Measurements from ENCODE around the gene HS3ST5. TPM values are rescaled to one million over a fixed set of nuclear protein-coding genes. Genes with fewer than 3 reads are reported as not detected.

Gene HS3ST5
- total RNA-seq, 2 donors from 2014 or later, result 0.05 to 0.16 TPM

DNA sequence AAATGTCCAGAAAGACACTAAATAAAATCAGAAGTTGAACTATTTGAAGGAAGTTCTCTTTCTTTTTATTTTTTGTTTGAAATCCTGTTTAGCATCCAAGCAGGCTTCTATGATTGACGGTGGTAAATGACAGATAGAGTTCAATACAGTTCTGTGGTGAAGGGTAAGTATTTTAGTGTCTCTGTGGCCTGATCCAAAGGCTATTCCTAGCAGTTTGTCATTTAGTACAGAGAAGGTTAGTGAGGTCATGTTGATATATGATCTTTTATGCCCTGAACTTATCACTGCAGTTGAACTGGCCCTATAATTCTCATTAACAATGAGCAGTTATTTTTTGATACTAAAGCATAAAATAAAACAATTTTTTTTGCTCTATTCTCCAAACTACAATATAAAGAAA, 227.2 kb downstream of the HS3ST5 start:
- no peak overlapping the region for H3K27ac ChIP-seq
- H3K4me3 ChIP-seq, result no peak overlapping the region
- TF ChIP-seq, protein P1, sequence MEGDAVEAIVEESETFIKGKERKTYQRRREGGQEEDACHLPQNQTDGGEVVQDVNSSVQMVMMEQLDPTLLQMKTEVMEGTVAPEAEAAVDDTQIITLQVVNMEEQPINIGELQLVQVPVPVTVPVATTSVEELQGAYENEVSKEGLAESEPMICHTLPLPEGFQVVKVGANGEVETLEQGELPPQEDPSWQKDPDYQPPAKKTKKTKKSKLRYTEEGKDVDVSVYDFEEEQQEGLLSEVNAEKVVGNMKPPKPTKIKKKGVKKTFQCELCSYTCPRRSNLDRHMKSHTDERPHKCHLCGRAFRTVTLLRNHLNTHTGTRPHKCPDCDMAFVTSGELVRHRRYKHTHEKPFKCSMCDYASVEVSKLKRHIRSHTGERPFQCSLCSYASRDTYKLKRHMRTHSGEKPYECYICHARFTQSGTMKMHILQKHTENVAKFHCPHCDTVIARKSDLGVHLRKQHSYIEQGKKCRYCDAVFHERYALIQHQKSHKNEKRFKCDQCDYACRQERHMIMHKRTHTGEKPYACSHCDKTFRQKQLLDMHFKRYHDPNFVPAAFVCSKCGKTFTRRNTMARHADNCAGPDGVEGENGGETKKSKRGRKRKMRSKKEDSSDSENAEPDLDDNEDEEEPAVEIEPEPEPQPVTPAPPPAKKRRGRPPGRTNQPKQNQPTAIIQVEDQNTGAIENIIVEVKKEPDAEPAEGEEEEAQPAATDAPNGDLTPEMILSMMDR (IDR thresholded peaks at IDR 0.05), result no peak
- no peak for DNase-seq
- H3K36me3 ChIP-seq, result no peaks in the 10 kb centered on the region
- no peaks in the 10 kb centered on the region for H3K27me3 ChIP-seq
- intact Hi-C loops (cut with DNase I), result no loop called here
- no peak overlapping the region for H3K9ac ChIP-seq (ENCODE audit: low read depth in 2 of 2, low read length in 2 of 2)
- H3K9me3 ChIP-seq, result no peaks in the 10 kb centered on the region
- H3K4me1 ChIP-seq, result no peaks in the 10 kb centered on the region

DNA sequence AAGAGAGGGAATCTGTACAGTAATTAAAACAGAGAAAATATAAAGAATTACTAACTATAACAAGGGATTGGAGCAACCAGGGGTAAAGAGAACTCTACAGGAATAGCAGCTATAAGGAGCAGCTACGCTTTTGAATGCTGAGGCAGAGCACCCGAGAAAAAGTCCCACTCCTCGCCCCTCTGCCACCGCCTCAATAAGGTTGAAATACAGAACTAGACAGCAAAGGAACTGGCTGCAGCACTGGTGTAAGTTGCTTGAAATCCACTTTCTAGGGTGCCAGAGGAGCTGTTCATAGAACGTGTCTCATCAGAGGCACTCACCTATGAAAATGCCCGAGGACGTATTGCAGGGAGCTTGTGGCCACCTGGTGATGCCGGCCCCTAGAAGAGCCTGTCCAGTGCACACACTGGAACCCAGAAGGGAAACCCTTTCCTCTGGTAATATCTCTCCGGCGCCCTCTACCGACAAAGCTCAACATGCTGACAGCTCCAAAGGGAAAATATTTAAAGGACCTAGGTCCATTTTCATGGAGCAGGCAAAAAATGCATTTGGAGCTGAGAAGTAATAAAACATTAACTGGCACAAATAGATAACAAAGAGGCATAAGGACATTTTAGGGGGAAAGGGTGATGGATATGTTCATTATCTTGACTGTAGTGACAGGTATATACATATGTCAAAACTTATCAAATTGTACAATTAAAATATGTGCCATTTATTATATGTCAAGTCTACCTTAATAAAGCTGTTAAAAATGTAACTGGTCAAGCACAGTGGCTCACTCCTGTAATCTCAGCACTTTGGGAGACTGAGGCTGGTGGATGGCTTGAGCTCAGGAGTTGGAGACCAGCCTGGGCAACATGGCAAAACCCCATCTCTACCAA, 234.5 kb downstream of the HS3ST5 start:
- intact Hi-C loops (cut with DNase I), result loop anchor here (5.0 kb wide), 1 partner anchor 111 kb away; no protein-coding TSS in a partner anchor
- Histone ChIP-seq H3K27me3 (no peaks in the 10 kb centered on the region), H3K4me3 (no peak overlapping the region), H3K36me3 (no peaks in the 10 kb centered on the region), H3K9ac (ENCODE audit: low read depth in 2 of 2, low read length in 2 of 2) (no peak overlapping the region), H3K4me1 (no peaks in the 10 kb centered on the region), H3K27ac (no peak overlapping the region), H3K9me3 (no peaks in the 10 kb centered on the region)
- TF ChIP-seq, protein P1 (IDR thresholded peaks at IDR 0.05), result peak; percentile 37
- peak; percentile 75 for DNase-seq

DNA sequence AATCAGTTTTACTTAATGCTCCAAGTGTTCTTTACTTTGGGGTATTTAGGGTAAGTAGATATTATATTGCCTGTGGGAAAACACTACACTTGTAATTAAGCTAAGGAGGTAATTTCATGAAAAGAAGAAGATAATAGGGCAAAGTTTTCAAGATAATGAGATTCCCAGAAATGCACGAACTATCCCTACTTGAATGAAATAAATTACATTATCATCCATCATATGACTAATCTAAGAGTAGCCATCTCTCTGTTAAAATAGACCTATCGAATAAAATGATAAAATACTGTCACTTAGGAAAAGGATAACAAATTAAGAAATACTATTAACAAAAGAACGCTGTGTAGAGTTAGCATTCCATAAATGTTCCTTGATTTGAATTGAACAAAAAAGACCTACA, 236.8 kb downstream of the HS3ST5 start:
- TF ChIP-seq, protein P1 (IDR thresholded peaks at IDR 0.05), result no peak
- intact Hi-C loops (cut with DNase I), result loop anchor here (5.0 kb wide), 1 partner anchor 109 kb away; no protein-coding TSS in a partner anchor

DNA sequence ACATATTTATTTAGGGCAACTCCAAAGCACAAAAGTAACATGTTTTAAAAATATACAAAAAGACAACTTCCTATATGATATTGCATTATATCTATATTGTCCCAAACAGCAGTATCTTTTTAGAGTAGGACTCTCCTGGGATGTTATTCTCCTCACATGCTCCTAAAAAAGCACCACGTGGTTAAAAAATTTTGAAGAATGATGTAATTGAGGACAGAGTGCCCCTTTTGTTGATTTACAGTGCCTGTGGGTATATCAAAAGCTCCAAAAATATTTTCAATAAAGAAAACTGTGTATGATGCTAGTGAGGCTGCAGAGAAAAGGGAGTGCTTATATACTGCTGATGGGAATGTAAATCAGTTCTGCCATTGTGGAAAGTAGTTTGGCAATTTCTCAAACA, 241.6 kb downstream of the HS3ST5 start:
- Histone ChIP-seq H3K9ac (ENCODE audit: low read depth in 2 of 2, low read length in 2 of 2) (no peak overlapping the region), H3K4me1 (no peaks in the 10 kb centered on the region), H3K27me3 (no peaks in the 10 kb centered on the region), H3K9me3 (no peaks in the 10 kb centered on the region), H3K27ac (no peak overlapping the region), H3K36me3 (no peaks in the 10 kb centered on the region), H3K4me3 (no peak overlapping the region)
- intact Hi-C loops (cut with DNase I), result no loop called here
- TF ChIP-seq, protein P1 (IDR thresholded peaks at IDR 0.05), result no peak
- DNase-seq, result no peak

More for the DNA sequence above, 236.8 kb downstream of the HS3ST5 start:
- H3K4me1 ChIP-seq, result no peaks in the 10 kb centered on the region
- H3K4me3 ChIP-seq, result no peak overlapping the region
- no peak overlapping the region for H3K27ac ChIP-seq
- H3K27me3 ChIP-seq, result no peaks in the 10 kb centered on the region
- H3K36me3 ChIP-seq, result no peaks in the 10 kb centered on the region
- no peak for DNase-seq
- no peak overlapping the region for H3K9ac ChIP-seq (ENCODE audit: low read depth in 2 of 2, low read length in 2 of 2)
- no peaks in the 10 kb centered on the region for H3K9me3 ChIP-seq

DNA sequence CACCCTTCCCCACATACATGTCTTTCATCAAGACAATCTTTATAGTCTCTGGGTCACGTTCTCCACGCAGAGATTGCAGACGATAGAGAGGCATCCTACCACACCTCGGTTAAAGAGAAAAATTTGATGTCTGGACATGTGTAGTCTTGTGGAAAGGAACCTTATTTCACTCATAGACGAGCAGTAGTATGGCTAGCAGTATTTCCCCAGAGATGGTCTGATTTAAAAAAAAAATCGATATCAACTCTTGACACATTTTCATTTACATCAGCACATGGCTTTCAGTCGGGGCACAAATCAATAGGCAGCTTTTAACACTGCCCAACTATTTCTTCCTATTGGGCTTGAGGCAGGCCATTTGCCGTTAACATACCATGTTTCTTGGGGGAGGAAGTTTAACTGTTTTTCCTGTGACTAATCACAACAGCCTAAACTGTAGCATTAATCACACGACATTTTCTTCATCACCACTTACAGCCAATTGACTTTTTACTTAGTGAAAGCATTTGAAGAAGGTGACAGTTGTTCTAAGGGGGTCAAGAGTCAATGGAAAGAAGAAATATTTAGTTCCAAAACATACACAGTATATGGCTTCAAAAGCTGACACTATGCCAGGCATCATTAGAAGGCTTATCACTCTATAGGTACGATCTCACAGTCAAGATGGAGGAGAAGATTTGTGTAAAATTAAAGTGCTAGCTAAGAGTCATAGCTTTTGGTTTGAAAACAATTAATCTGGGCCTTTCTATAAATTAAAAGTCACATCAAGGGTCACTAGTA, 242.4 kb downstream of the HS3ST5 start:
- DNase-seq, result no peak
- Histone ChIP-seq H3K27me3 (no peaks in the 10 kb centered on the region), H3K4me3 (no peak overlapping the region), H3K27ac (no peak overlapping the region), H3K4me1 (no peaks in the 10 kb centered on the region), H3K36me3 (no peaks in the 10 kb centered on the region), H3K9ac (ENCODE audit: low read depth in 2 of 2, low read length in 2 of 2) (no peak overlapping the region), H3K9me3 (no peaks in the 10 kb centered on the region)
- TF ChIP-seq, protein P1 (IDR thresholded peaks at IDR 0.05), result no peak
- intact Hi-C loops (cut with DNase I), result no loop called here

All from colonic mucosa (tissue), 4 donors.